SJSA1 (cell line): ENCODE measurements around the gene NACC1. TPM values are rescaled to one million over a fixed set of nuclear protein-coding genes. Genes with fewer than 3 reads are reported as not detected.

Experiments
- DNase-seq, 2 experiments: peaks; one replicate each; pipeline ENCODE4 v3.0.0-alpha.2; 2015 to 2020; ENCODE audit warnings: low spot score in 2 of 2, low read depth in 1 of 2
- H3K27ac ChIP-seq: fragments of 250-450 bp; sonication (Bioruptor Pico); 2 replicates; pipeline ENCODE4 v1.5.1; 2020; ENCODE audit warnings: mild to moderate bottlenecking, moderate library complexity
- H3K27me3 ChIP-seq: fragments of 250-450 bp; sonication (Bioruptor Pico); replicated peaks from 2 replicates; pipeline ENCODE4 v1.5.1; 2020; ENCODE audit warnings: mild to moderate bottlenecking, moderate library complexity
- H3K36me3 ChIP-seq: fragments of 250-450 bp; sonication (Bioruptor Pico); 2 replicates; pipeline ENCODE4 v1.5.1; 2020; ENCODE audit warnings: mild to moderate bottlenecking
- H3K4me1 ChIP-seq: fragments of 250-450 bp; sonication (Bioruptor Pico); replicated peaks from 2 replicates; pipeline ENCODE4 v1.6.1; 2021; ENCODE audit warnings: mild to moderate bottlenecking
- H3K4me3 ChIP-seq: fragments of 250-450 bp; sonication (Bioruptor Pico); 2 replicates; pipeline ENCODE4 v1.5.1; 2020; ENCODE audit warnings: mild to moderate bottlenecking
- H3K9me3 ChIP-seq: fragments of 250-450 bp; sonication (Bioruptor Pico); replicated peaks from 2 replicates; pipeline ENCODE4 v1.5.1; 2020; ENCODE audit warnings: mild to moderate bottlenecking
- total RNA-seq: library from RNA; depleted of rRNA; stranded (reverse); fragments of >200 nt; shearing (Covaris generic); gene quantifications from 2 replicates; pipeline ENCODE4 v1.2.3, GENCODE V29; 2014

NACC1 gene
- total RNA-seq, 1 experiment from 2014 or later: 75.9 TPM

- no peaks in the 10 kb centered on the region for H3K9me3 ChIP-seq
- peaks cover 18% of the 10 kb centered on the region for H3K4me1 ChIP-seq
- no peak overlapping the region for H3K27ac ChIP-seq
- no peaks in the 10 kb centered on the region for H3K27me3 ChIP-seq
- no peak overlapping the region for H3K4me3 ChIP-seq
- no peak for DNase-seq
- H3K36me3 ChIP-seq: peaks cover 46% of the 10 kb centered on the region
Observed at GRCh38 chr19:13079542-13079986, 38.5 kb upstream of the NACC1 start.

- DNase-seq: no peak
- Histone ChIP-seq H3K36me3 (peaks cover 36% of the 10 kb centered on the region), H3K9me3 (no peaks in the 10 kb centered on the region), H3K27me3 (no peaks in the 10 kb centered on the region), H3K4me3 (no peak overlapping the region), H3K27ac (no peak overlapping the region), H3K4me1 (peaks cover 18% of the 10 kb centered on the region)
Observed at GRCh38 chr19:13082192-13083007, 35.7 kb upstream of the NACC1 start.

GRCh38 chr19:13083008-13083404 is 35.1 kb upstream of the NACC1 start:
- peaks cover 18% of the 10 kb centered on the region for H3K4me1 ChIP-seq
- no peak overlapping the region for H3K4me3 ChIP-seq
- H3K27ac ChIP-seq: no peak overlapping the region
- no peak for DNase-seq
- H3K27me3 ChIP-seq: no peaks in the 10 kb centered on the region
- peaks cover 32% of the 10 kb centered on the region for H3K36me3 ChIP-seq
- no peaks in the 10 kb centered on the region for H3K9me3 ChIP-seq

GRCh38 chr19:13083627-13084026 is 34.4 kb upstream of the NACC1 start:
- Histone ChIP-seq H3K9me3 (no peaks in the 10 kb centered on the region), H3K36me3 (peaks cover 29% of the 10 kb centered on the region), H3K27ac (no peak overlapping the region), H3K4me3 (no peak overlapping the region), H3K27me3 (no peaks in the 10 kb centered on the region), H3K4me1 (peaks cover 18% of the 10 kb centered on the region)
- DNase-seq: no peak

GRCh38 chr19:13085666-13086065 is 32.4 kb upstream of the NACC1 start:
- DNase-seq: no peak
- Histone ChIP-seq H3K9me3 (no peaks in the 10 kb centered on the region), H3K36me3 (peaks cover 14% of the 10 kb centered on the region), H3K4me3 (no peak overlapping the region), H3K4me1 (no peaks in the 10 kb centered on the region; the same call in 1 of the 2 replicates), H3K27me3 (no peaks in the 10 kb centered on the region), H3K27ac (no peak overlapping the region)

GRCh38 chr19:13086341-13086740 is 31.7 kb upstream of the NACC1 start:
- no peaks in the 10 kb centered on the region for H3K27me3 ChIP-seq
- no peaks in the 10 kb centered on the region for H3K9me3 ChIP-seq
- H3K4me1 ChIP-seq: no peaks in the 10 kb centered on the region
- no peak for DNase-seq
- H3K27ac ChIP-seq: no peak overlapping the region
- H3K36me3 ChIP-seq: peaks cover 14% of the 10 kb centered on the region
- H3K4me3 ChIP-seq: no peak overlapping the region

- Histone ChIP-seq H3K9me3 (no peaks in the 10 kb centered on the region), H3K4me3 (no peak overlapping the region), H3K36me3 (peaks cover 12% of the 10 kb centered on the region), H3K27ac (no peak overlapping the region), H3K4me1 (no peaks in the 10 kb centered on the region), H3K27me3 (no peaks in the 10 kb centered on the region)
- DNase-seq: no peak
Observed at GRCh38 chr19:13087295-13087694, 30.8 kb upstream of the NACC1 start.

GRCh38 chr19:13087795-13088537 is 30.1 kb upstream of the NACC1 start:
- H3K4me1 ChIP-seq: no peaks in the 10 kb centered on the region
- no peaks in the 10 kb centered on the region for H3K27me3 ChIP-seq
- no peaks in the 10 kb centered on the region for H3K9me3 ChIP-seq
- DNase-seq: no peak
- no peak overlapping the region for H3K4me3 ChIP-seq
- H3K27ac ChIP-seq: no peak overlapping the region
- H3K36me3 ChIP-seq: peaks cover 8% of the 10 kb centered on the region; the same call in 1 of the 2 replicates

- DNase-seq: no peak
- Histone ChIP-seq H3K27me3 (no peaks in the 10 kb centered on the region), H3K4me3 (no peak overlapping the region), H3K4me1 (no peaks in the 10 kb centered on the region), H3K9me3 (no peaks in the 10 kb centered on the region), H3K27ac (no peak overlapping the region), H3K36me3 (peaks cover 3% of the 10 kb centered on the region; the same call in 1 of the 2 replicates)
Observed at GRCh38 chr19:13089139-13089856, 28.8 kb upstream of the NACC1 start.

GRCh38 chr19:13089857-13090507 is 28.1 kb upstream of the NACC1 start:
- H3K4me1 ChIP-seq: no peaks in the 10 kb centered on the region
- no peaks in the 10 kb centered on the region for H3K27me3 ChIP-seq
- no peak overlapping the region for H3K4me3 ChIP-seq
- H3K36me3 ChIP-seq: peaks cover 3% of the 10 kb centered on the region; the same call in 1 of the 2 replicates
- H3K27ac ChIP-seq: no peak overlapping the region
- no peak for DNase-seq
- H3K9me3 ChIP-seq: no peaks in the 10 kb centered on the region

GRCh38 chr19:13090511-13091231 is 27.4 kb upstream of the NACC1 start:
- H3K4me3 ChIP-seq: no peak overlapping the region
- no peaks in the 10 kb centered on the region for H3K4me1 ChIP-seq
- no peak for DNase-seq
- no peak overlapping the region for H3K27ac ChIP-seq
- H3K9me3 ChIP-seq: no peaks in the 10 kb centered on the region
- peaks cover 5% of the 10 kb centered on the region; the same call in 1 of the 2 replicates for H3K36me3 ChIP-seq
- H3K27me3 ChIP-seq: no peaks in the 10 kb centered on the region

GRCh38 chr19:13091400-13092157 is 26.5 kb upstream of the NACC1 start:
- Histone ChIP-seq H3K27me3 (no peaks in the 10 kb centered on the region), H3K4me3 (no peak overlapping the region), H3K9me3 (no peaks in the 10 kb centered on the region), H3K36me3 (peaks cover 5% of the 10 kb centered on the region; the same call in 1 of the 2 replicates), H3K27ac (no peak overlapping the region), H3K4me1 (no peaks in the 10 kb centered on the region)
- DNase-seq: no peak
